GM12878 (cell line): Measurements from ENCODE around the gene BCL2L12. TPM values are rescaled to one million over a fixed set of nuclear protein-coding genes. Genes with fewer than 3 reads are reported as not detected.

Experiments used
- BCL11A ChIP-seq: IDR thresholded peaks from 2 replicates; pipeline ENCODE4 v1.6.1; 2011; ENCODE audit warnings: low read depth, low read length
- BRCA1 ChIP-seq: IDR thresholded peaks from 2 replicates; pipeline ENCODE4 v1.6.1; 2011; ENCODE audit warnings: low read depth, low read length, improper control_type of control experiment
- CBX5 ChIP-seq: sonication (generic); IDR thresholded peaks from 2 replicates; pipeline ENCODE4 v1.6.1; 2016; ENCODE audit warnings: low read depth, moderate library complexity, mild to moderate bottlenecking, inconsistent platforms
- CHD4 ChIP-seq: fragments of 200-600 bp; sonication (generic); IDR thresholded peaks from 2 replicates; pipeline ENCODE4 v1.6.1; 2016; ENCODE audit warnings: mild to moderate bottlenecking
- CREM ChIP-seq: IDR thresholded peaks from 2 replicates; pipeline ENCODE4 v1.6.1; 2014; ENCODE audit warnings: antibody characterized with exemption, low read depth
- DPF2 ChIP-seq: fragments of 450-650 bp; IDR thresholded peaks from 2 replicates; pipeline ENCODE4 v1.6.1; 2017; ENCODE audit warnings: mild to moderate bottlenecking
- IRF4 ChIP-seq: IDR thresholded peaks from 2 replicates; pipeline ENCODE4 v1.6.1; 2011; ENCODE audit warnings: low read depth, low read length
- KDM1A ChIP-seq: fragments of 200-600 bp; sonication (generic); IDR thresholded peaks from 2 replicates; pipeline ENCODE4 v1.6.1; 2016; ENCODE audit warnings: borderline replicate concordance
- MAX ChIP-seq: IDR thresholded peaks from 2 replicates; pipeline ENCODE4 v1.6.1; 2012; ENCODE audit warnings: low read depth, low read length, improper control_type of control experiment
- MTA2 ChIP-seq: fragments of 450-650 bp; IDR thresholded peaks from 2 replicates; pipeline ENCODE4 v1.6.1; 2016; ENCODE audit warnings: low read depth, mild to moderate bottlenecking, moderate library complexity
- NBN ChIP-seq: fragments of 450-650 bp; IDR thresholded peaks from 2 replicates; pipeline ENCODE4 v1.6.1; 2016
- NFXL1 ChIP-seq: fragments of 450-650 bp; IDR thresholded peaks from 2 replicates; pipeline ENCODE4 v1.6.1; 2017; ENCODE audit warnings: antibody characterized with exemption, mild to moderate bottlenecking, borderline replicate concordance
- RAD51 ChIP-seq: fragments of 450-650 bp; IDR thresholded peaks from 2 replicates; pipeline ENCODE4 v1.6.1; 2016; ENCODE audit warnings: moderate library complexity, mild to moderate bottlenecking, inconsistent platforms
- SRF ChIP-seq, 2 experiments: IDR thresholded peaks; 2 replicates each; pipeline ENCODE4 v1.6.1; 2011; ENCODE audit warnings: low read depth in 2 of 2, low read length in 2 of 2, mild to moderate bottlenecking in 1 of 2, moderate library complexity in 1 of 2
- TCF12 ChIP-seq: IDR thresholded peaks from 2 replicates; pipeline ENCODE4 v1.6.1; 2011; ENCODE audit warnings: low read depth, mild to moderate bottlenecking, low read length
- WRNIP1 ChIP-seq: IDR thresholded peaks from 2 replicates; pipeline ENCODE4 v1.6.1; 2011; ENCODE audit warnings: low read depth, low read length, improper control_type of control experiment, borderline replicate concordance
- ZBTB40 ChIP-seq: fragments of 450-650 bp; IDR thresholded peaks from 2 replicates; pipeline ENCODE4 v1.6.1; 2016; ENCODE audit warnings: mild to moderate bottlenecking, moderate library complexity, borderline replicate concordance
- ZNF207 ChIP-seq: fragments of 450-650 bp; IDR thresholded peaks from 2 replicates; pipeline ENCODE4 v1.6.1; 2014; ENCODE audit warnings: antibody characterized with exemption, mild to moderate bottlenecking, borderline replicate concordance
- polyA plus RNA-seq, 11 experiments: library from polyadenylated mRNA; depleted of rRNA in 4 of 11; unstranded in 6 of 11; stranded (reverse) in 5 of 11; fragments of >200 nt; fragmentation: Nextera tagmentation in 4 of 11; fragmentation: Illumina TruSeq in 1 of 11; extraction: Ambion mirVana in 4 of 11; extraction: Trizol in 1 of 11; gene quantifications; 1 replicate in 1 of 11; 2 replicates in 10 of 11; pipeline versions ENCODE4 v1.2.1 to v1.2.3, GENCODE V29; 2011 to 2016; ENCODE audit warnings: inconsistent platforms in 2 of 11, missing spikeins in 2 of 11, low read depth in 1 of 11
- total RNA-seq, 4 experiments: library from RNA; depleted of rRNA in 3 of 4; stranded (reverse); fragments of >200 nt in 3 of 4; fragmentation: Illumina TruSeq in 1 of 4; extraction: Trizol in 1 of 4; gene quantifications; 2 replicates each; pipeline versions ENCODE4 v1.2.1 to v1.2.3, GENCODE V29; 2013 to 2021
- TF ChIP-seq, protein P1 (sequence below): fragments of 450-650 bp; formaldehyde crosslinking; IDR thresholded peaks from 2 replicates; pipeline ENCODE4 v1.4.0; 2020; ENCODE audit warnings: mild to moderate bottlenecking, moderate library complexity
- TF ChIP-seq, protein P2 (sequence below): IDR thresholded peaks from 2 replicates; pipeline ENCODE4 v1.6.1; 2012; ENCODE audit warnings: low read depth, low read length, improper control_type of control experiment
- TF ChIP-seq, protein P3 (sequence below): IDR thresholded peaks from 2 replicates; pipeline ENCODE4 v1.6.1; 2012; ENCODE audit warnings: low read depth, low read length, improper control_type of control experiment

The BCL2L12 gene
- total and polyA plus RNA-seq, 10 of the 15 experiments (the other 5 are each of a cell fraction or from before 2014, with no cell fraction given): 1.8 to 143 (median 50.4) TPM

GRCh38 chr19:49677901-49678674 lies 12.4 kb downstream of the BCL2L12 start (continued):
- TF ChIP-seq, protein P1, sequence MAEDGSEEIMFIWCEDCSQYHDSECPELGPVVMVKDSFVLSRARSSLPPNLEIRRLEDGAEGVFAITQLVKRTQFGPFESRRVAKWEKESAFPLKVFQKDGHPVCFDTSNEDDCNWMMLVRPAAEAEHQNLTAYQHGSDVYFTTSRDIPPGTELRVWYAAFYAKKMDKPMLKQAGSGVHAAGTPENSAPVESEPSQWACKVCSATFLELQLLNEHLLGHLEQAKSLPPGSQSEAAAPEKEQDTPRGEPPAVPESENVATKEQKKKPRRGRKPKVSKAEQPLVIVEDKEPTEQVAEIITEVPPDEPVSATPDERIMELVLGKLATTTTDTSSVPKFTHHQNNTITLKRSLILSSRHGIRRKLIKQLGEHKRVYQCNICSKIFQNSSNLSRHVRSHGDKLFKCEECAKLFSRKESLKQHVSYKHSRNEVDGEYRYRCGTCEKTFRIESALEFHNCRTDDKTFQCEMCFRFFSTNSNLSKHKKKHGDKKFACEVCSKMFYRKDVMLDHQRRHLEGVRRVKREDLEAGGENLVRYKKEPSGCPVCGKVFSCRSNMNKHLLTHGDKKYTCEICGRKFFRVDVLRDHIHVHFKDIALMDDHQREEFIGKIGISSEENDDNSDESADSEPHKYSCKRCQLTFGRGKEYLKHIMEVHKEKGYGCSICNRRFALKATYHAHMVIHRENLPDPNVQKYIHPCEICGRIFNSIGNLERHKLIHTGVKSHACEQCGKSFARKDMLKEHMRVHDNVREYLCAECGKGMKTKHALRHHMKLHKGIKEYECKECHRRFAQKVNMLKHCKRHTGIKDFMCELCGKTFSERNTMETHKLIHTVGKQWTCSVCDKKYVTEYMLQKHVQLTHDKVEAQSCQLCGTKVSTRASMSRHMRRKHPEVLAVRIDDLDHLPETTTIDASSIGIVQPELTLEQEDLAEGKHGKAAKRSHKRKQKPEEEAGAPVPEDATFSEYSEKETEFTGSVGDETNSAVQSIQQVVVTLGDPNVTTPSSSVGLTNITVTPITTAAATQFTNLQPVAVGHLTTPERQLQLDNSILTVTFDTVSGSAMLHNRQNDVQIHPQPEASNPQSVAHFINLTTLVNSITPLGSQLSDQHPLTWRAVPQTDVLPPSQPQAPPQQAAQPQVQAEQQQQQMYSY (CRISPR knock-in tag): no peak
- TF ChIP-seq BCL11A: 0 out of 2 replicates have a peak, but pooled peaks have one; percentile 32
- 0 out of 2 replicates have a peak, but pooled peaks have one; percentile 47 for TF ChIP-seq MTA2
- no peak for TF ChIP-seq ZNF207
- 0 out of 2 replicates have a peak, but pooled peaks have one; percentile 23 for TF ChIP-seq CREM
- TF ChIP-seq, protein P2, sequence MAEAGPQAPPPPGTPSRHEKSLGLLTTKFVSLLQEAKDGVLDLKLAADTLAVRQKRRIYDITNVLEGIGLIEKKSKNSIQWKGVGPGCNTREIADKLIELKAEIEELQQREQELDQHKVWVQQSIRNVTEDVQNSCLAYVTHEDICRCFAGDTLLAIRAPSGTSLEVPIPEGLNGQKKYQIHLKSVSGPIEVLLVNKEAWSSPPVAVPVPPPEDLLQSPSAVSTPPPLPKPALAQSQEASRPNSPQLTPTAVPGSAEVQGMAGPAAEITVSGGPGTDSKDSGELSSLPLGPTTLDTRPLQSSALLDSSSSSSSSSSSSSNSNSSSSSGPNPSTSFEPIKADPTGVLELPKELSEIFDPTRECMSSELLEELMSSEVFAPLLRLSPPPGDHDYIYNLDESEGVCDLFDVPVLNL: no peak
- no peak for TF ChIP-seq CHD4
- no peak for TF ChIP-seq ZBTB40
- TF ChIP-seq MAX: no peak; the same call in 1 of the 2 replicates
- no peak for TF ChIP-seq CBX5
- no peak for TF ChIP-seq IRF4
- no peak for TF ChIP-seq WRNIP1
- TF ChIP-seq, protein P3, sequence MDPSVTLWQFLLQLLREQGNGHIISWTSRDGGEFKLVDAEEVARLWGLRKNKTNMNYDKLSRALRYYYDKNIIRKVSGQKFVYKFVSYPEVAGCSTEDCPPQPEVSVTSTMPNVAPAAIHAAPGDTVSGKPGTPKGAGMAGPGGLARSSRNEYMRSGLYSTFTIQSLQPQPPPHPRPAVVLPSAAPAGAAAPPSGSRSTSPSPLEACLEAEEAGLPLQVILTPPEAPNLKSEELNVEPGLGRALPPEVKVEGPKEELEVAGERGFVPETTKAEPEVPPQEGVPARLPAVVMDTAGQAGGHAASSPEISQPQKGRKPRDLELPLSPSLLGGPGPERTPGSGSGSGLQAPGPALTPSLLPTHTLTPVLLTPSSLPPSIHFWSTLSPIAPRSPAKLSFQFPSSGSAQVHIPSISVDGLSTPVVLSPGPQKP: no peak
- no peak for TF ChIP-seq DPF2
- no peak for TF ChIP-seq RAD51
- no peak for TF ChIP-seq KDM1A
- TF ChIP-seq NBN: peak; percentile 82; the same call in 1 of the 2 replicates
- TF ChIP-seq NFXL1: no peak
- no peak for TF ChIP-seq SRF (IDR thresholded peaks at IDR 0.05; ENCODE audit: low read depth in 2 of 2, low read length in 2 of 2)
- TF ChIP-seq TCF12: no peak
- no peak for TF ChIP-seq BRCA1
